Measurements from ENCODE around the gene LRMDA.

The LRMDA gene

DNA sequence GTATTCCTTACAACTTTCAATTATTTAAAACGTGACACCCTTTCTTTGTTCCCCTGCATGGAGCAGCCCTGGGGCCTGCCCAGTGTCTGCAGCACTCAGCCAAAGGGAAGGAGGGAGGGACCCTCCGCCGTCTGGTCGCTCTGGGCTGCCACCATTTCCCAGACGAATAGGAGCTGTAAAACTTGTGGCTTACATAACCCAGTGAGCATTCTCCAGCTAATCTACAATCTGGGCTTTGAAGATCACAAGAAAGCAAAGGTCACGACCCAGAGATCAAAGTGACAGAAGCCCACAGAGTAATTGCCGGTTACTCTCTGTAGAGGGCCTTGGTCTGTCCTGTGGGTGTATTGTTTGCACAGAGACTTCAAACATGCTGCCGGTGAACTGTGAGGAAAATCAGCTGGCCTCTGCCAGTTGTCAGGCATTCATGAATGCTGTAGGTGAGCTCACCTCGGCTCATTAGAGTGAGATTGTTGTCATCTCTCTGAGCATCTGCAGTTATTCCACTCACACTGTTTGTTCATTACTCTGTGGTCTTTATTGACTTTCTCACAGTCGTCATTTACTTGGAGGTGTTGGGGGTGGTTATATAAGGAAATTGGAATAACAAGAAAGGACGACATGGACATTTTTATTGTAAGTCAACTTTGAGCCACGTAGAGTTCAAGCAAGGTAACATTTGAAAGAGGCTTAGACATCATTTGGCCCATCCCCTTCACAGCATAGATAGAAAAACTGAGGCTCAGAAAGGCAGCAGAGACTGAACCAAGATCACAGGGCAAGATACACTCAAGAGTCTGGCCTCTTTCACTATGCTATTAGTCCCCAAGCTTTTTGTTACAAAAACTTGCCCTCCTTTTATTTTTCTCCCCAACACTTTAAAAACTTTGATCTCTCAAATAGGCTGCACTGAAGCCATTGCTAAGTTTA lies 619.8 kb downstream of the LRMDA start (continued):
- TF ChIP-seq, protein P1, sequence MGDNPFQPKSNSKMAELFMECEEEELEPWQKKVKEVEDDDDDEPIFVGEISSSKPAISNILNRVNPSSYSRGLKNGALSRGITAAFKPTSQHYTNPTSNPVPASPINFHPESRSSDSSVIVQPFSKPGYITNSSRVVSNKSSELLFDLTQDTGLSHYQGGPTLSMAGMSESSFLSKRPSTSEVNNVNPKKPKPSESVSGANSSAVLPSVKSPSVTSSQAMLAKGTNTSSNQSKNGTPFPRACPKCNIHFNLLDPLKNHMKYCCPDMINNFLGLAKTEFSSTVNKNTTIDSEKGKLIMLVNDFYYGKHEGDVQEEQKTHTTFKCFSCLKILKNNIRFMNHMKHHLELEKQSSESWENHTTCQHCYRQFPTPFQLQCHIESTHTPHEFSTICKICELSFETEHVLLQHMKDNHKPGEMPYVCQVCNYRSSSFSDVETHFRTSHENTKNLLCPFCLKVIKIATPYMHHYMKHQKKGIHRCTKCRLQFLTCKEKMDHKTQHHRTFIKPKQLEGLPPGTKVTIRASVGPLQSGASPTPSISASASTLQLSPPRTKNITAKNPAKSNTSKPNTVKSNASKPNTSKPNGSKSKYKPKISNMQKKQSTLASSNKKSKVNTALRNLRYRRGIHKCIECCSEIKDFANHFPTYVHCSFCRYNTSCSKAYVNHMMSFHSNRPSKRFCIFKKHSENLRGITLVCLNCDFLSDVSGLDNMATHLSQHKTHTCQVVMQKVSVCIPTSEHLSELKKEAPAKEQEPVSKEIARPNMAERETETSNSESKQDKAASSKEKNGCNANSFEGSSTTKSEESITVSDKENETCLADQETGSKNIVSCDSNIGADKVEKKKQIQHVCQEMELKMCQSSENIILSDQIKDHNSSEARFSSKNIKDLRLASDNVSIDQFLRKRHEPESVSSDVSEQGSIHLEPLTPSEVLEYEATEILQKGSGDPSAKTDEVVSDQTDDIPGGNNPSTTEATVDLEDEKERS (tag by site-specific recombination; IDR thresholded peaks at IDR 0.05) = no peak
- TF ChIP-seq SETDB1 (IDR thresholded peaks at IDR 0.05; ENCODE audit: insufficient read length, low read length) (peak; percentile 25), TCF7L2 (IDR thresholded peaks at IDR 0.05; ENCODE audit: borderline replicate concordance, low read depth, low read length) (peak; percentile 90), ZNF169 (tag by site-specific recombination; IDR thresholded peaks at IDR 0.05) (no peak), MEIS1 (CRISPR knock-in tag; IDR thresholded peaks at IDR 0.05; ENCODE audit: borderline replicate concordance) (no peak), ZNF114 (tag by site-specific recombination; IDR thresholded peaks at IDR 0.05) (no peak), ZNF658 (tag by site-specific recombination; IDR thresholded peaks at IDR 0.05) (no peak)
- TF ChIP-seq, protein P2, sequence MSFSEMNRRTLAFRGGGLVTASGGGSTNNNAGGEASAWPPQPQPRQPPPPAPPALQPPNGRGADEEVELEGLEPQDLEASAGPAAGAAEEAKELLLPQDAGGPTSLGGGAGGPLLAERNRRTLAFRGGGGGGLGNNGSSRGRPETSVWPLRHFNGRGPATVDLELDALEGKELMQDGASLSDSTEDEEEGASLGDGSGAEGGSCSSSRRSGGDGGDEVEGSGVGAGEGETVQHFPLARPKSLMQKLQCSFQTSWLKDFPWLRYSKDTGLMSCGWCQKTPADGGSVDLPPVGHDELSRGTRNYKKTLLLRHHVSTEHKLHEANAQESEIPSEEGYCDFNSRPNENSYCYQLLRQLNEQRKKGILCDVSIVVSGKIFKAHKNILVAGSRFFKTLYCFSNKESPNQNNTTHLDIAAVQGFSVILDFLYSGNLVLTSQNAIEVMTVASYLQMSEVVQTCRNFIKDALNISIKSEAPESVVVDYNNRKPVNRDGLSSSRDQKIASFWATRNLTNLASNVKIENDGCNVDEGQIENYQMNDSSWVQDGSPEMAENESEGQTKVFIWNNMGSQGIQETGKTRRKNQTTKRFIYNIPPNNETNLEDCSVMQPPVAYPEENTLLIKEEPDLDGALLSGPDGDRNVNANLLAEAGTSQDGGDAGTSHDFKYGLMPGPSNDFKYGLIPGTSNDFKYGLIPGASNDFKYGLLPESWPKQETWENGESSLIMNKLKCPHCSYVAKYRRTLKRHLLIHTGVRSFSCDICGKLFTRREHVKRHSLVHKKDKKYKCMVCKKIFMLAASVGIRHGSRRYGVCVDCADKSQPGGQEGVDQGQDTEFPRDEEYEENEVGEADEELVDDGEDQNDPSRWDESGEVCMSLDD (tag by site-specific recombination; IDR thresholded peaks at IDR 0.05) = no peak
- TF ChIP-seq, protein P3, sequence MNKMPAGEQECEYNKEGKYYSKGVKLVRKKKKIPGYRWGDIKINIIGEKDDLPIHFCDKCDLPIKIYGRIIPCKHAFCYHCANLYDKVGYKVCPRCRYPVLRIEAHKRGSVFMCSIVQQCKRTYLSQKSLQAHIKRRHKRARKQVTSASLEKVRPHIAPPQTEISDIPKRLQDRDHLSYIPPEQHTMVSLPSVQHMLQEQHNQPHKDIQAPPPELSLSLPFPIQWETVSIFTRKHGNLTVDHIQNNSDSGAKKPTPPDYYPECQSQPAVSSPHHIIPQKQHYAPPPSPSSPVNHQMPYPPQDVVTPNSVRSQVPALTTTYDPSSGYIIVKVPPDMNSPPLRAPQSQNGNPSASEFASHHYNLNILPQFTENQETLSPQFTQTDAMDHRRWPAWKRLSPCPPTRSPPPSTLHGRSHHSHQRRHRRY (tag by site-specific recombination; IDR thresholded peaks at IDR 0.05) = no peak

DNA sequence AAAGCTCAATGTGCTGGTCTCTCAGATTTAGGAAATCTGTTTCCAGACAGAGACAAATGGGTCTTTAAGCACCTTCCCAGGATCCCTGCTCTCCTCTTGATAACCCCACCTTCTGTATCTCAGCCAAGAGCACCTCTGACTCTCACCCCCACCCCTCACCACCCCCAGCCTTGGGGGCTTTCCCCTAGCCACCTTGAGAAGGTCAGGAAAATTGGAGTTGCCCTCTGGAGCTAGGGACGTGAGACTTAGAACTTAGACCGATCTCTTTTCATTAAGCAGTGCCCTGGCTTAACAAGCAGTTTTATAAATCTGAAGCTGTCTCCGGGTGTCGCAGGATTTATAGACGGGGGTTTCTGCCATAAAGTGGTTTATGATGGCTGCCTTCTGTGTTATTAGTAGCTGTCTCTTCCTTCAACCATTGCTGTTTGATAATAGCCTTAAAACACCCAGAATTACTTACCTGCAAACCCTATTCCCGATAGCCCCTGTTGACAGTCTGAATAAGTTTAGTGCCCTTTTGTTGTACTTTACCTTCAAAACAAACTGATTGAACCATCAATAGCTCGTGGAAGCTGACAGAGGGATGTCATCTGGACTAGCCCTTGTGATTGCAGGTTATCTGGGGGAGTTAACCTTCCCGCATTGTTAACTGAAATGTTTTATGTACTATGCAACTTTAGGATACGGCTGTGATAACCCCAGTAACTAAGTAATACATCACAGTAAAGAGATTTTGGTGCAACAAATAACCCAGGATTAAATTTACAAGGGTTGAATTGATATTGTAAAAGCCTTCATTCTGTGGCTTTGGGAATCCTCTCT lies 621.5 kb downstream of the LRMDA start:
- ChIA-PET CTCF (interaction anchor here (1.6 kb wide), 1 partner anchor 15 kb away, joined by 6 read pairs; no protein-coding TSS in a partner anchor), POLR2A (no interaction called here)
- Histone ChIP-seq H3K27ac (ENCODE audit: extremely low read depth, low read depth, low read length) (no peak overlapping the region), H3K36me3 (ENCODE audit: control insufficient read depth in 2 of 2, insufficient read depth in 1 of 2, low read length in 2 of 2) (no peaks in the 10 kb centered on the region), H3K4me1 (ENCODE audit: control insufficient read depth, insufficient read depth, low read length) (no peaks in the 10 kb centered on the region), H3K4me3 (ENCODE audit: low read depth, low read length) (no peak overlapping the region), H3K9me3 (ENCODE audit: control insufficient read depth, insufficient read depth, low read depth, low read length) (no peaks in the 10 kb centered on the region)
- TF ChIP-seq ZNF157 (tag by site-specific recombination; IDR thresholded peaks at IDR 0.05) = no peak
- TF ChIP-seq SP7 (tag by site-specific recombination; IDR thresholded peaks at IDR 0.05) = peak; percentile 37; the same call in 1 of the 2 replicates
- TF ChIP-seq, protein P4, sequence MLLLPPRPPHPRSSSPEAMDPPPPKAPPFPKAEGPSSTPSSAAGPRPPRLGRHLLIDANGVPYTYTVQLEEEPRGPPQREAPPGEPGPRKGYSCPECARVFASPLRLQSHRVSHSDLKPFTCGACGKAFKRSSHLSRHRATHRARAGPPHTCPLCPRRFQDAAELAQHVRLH (tag by site-specific recombination; IDR thresholded peaks at IDR 0.05) = 0 out of 2 replicates have a peak, but pooled peaks have one; percentile 28
- TF ChIP-seq ZNF843 (tag by site-specific recombination; IDR thresholded peaks at IDR 0.05) = peak; percentile 47; the same call in 1 of the 2 replicates
- peak; percentile 66 for TF ChIP-seq FEZF1 (tag by site-specific recombination; IDR thresholded peaks at IDR 0.05)
- TF ChIP-seq ZNF571 (tag by site-specific recombination; IDR thresholded peaks at IDR 0.05) = no peak
